GM18498 (cell line): ENCODE measurements around the gene DRAXIN.
A peak's percentile ranks its signal among the peaks of the same experiment; 100 is the strongest.

Experiments
- ATAC-seq: cut with Tn5 transposase; IDR thresholded peaks from one replicate; pipeline ENCODE4 v1.9.1; 2021; ENCODE audit warnings: mild to moderate bottlenecking, moderate library complexity; ENCODE audit not compliant: unreplicated experiment

The DRAXIN gene

GRCh38 chr1:11735531-11735853 lies 44.0 kb downstream of the DRAXIN start:
- no peak for ATAC-seq

DNA sequence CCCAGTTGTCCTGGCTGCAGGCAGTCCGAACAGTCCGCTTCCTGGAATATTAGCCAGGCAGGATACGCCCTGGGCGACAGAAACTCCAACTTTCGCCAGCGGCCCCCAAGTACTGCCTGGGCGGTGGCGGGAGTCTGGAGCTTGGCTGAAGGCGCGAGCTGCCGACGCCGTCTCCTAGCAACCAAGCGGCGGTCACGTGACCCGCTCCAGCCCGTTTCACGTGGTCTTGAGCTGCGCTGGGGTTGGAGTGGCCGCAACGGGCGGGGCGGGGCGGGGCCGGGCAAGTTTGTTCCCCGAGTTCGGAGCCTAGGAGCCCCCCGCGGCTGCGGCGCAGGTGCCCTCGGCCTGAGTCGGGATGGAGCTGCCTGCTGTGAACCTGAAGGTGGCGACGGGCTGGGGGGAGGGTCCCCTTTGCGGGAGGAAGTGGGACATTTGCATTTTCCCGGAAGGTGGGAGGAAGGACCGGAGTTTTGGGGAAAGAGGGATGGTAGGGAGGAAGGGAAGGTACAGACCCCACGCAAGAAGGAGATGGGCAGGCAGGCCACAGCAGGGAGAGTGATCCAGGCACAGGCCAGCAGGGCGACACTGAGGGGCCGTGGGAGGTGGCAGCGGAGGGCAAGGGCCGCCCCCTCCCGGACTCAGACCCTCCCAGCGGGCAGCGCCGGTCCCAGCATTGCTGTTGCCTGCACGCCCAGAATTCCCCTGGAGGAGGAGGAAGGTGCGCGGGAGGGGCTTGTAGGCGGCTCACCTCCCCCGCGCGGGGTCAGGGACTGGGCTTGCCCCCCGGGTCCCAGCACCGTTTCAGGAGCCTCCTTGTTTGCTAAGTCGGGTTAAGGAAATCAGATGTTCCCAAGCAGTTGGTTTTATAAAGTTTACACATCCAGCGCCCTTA lies 44.6 kb downstream of the DRAXIN start, which contains the start of gene AGTRAP:
Gene AGTRAP (plus strand): TSS at position 283 of the 892 bp plus-strand sequence. CDS start 73 bp downstream, at position 356.
- ATAC-seq = peak; percentile 70

- ATAC-seq = peak; percentile 36
Observed at GRCh38 chr1:11736746-11737639, 45.5 kb downstream of the DRAXIN start.

GRCh38 chr1:11738096-11738495 lies 46.6 kb downstream of the DRAXIN start:
- no peak for ATAC-seq

GRCh38 chr1:11738783-11739182 lies 47.3 kb downstream of the DRAXIN start:
- ATAC-seq = no peak

GRCh38 chr1:11740258-11741192 lies 49.0 kb downstream of the DRAXIN start:
- no peak for ATAC-seq

- no peak for ATAC-seq
Observed at GRCh38 chr1:11741482-11741881, 50.0 kb downstream of the DRAXIN start.

GRCh38 chr1:11741919-11742558 lies 50.5 kb downstream of the DRAXIN start:
- no peak for ATAC-seq

- no peak for ATAC-seq
Observed at GRCh38 chr1:11744287-11744686, 52.8 kb downstream of the DRAXIN start.

DNA sequence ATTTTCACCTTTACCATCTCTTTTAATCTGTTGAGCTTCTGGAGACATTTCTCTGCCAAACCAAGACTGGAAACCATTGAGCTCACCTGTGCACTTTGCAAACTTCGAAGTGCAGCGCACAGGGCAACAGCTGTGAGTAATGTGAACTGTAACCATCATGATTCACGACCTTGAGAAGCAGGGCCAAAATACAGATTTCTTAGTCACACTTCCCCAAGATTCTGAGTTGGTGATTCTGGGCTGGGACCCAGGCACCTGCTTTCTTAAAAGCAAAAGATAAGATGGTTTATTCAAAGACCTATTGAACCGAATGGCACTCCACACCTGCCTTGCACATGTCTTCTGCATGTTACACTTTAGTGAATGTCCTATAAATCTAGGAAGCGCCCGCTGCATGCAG lies 54.6 kb downstream of the DRAXIN start:
- ATAC-seq = no peak

GRCh38 chr1:11746795-11747487 lies 55.4 kb downstream of the DRAXIN start:
- no peak for ATAC-seq

DNA sequence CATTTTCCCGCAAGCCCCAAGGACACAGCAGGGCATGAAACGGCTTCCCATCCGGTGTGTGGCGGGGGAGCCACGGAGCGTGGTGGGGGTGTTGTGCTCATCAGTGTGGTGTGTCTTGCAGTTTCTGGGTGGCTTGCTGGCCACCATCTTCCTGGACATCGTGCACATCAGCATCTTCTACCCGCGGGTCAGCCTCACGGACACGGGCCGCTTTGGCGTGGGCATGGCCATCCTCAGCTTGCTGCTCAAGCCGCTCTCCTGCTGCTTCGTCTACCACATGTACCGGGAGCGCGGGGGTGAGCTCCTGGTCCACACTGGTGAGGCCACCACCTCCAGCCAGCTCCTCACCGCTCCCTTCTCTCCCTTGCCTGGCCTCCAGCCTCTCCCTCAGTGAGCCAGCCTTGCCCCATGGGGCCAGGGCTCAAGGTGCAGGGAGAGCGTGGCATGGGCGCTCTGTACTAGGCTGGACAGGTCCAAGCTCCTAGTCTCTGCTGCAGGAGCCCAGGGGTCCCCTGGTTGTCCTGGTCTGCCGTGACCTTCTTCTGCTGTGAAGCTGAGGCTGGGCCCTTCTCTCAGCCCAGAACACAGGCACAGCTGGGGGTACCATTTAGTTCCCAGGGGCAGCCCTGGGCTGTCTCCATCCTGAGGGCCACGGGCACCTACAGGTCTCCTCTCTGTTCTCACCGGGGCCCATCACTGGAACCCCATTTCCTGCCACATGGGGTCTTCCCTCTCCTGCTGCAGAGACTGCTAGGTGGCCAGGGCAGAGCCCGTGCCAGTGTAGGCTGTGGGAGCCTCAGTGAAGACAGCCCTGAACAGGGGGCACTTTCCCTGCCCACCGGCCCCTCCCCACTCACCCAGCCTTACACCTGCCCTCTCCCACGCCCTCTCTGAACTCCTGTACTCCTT lies 57.0 kb downstream of the DRAXIN start:
- ATAC-seq = no peak

DNA sequence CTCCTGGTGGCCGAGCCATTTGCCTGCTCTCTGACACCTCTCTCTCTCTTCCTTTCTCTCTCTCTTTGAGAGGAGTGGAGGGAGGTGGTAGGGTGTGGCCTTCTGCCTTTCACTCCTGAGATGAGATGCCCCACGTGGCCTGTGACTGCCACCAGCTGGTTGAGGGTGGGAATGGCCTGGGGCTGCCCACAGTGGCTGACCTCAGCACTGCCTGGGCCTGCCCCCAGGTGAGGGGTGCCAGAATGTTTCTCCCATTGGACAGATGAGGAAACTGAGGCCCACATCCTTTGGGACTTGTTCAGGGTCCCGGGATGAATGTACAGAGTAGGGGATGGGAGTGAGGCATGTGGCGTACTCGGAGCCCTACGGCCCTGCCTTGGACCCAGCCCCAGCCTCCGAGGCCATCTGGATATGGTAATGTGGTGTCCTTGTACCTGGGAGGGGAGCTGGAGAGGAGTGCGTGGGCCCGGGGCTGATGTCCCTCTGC lies 57.7 kb downstream of the DRAXIN start:
- no peak for ATAC-seq

DNA sequence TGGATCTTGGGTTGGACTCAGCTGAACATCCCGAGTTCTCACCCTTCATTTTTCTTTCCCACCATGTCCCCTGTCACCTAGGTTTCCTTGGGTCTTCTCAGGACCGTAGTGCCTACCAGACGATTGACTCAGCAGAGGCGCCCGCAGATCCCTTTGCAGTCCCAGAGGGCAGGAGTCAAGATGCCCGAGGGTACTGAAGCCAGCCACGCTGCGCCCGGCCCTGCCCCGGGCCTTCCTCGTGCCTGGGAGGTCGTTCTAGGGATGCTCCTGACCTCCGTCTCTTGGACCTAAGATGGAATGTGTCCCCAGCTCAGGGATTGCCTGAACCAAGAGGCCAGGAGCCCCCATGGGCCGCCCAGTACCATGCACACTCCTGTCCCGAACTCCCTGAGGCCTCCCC lies 58.5 kb downstream of the DRAXIN start:
- ATAC-seq = no peak

DNA sequence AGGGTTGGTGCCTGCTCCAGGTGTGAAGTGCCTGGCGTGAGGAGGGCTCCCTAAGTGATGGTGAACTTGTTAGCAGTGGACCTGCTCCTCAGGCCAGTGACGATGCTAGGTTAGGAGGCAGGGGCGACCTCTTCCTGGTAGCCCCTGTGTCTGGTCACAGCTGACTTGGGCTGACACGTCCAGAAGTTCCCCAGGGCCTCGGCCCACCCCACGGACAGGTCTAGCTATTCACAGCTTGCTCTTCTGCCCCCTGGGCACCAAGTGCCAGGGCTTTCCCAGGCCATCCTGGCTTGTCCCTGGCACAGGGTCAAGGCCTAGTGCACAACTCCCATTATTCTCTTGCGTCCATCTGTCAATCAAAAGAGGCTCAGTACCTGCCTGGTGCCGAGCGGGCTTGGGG lies 59.6 kb downstream of the DRAXIN start:
- no peak for ATAC-seq

GRCh38 chr1:11752359-11753088 lies 61.0 kb downstream of the DRAXIN start:
- ATAC-seq = no peak

GRCh38 chr1:11753555-11754208 lies 62.2 kb downstream of the DRAXIN start:
- ATAC-seq = no peak
